H1 (cell line): ENCODE results near the gene SLC9A4. TPM values are rescaled to one million over a fixed set of nuclear protein-coding genes. Genes with fewer than 3 reads are reported as not detected.

ENCODE experiments used
- CTCF ChIA-PET: fragments of 300-600 bp; sonication (Branson Sonifier 250); formaldehyde crosslinking; loops from one replicate; lab custom pipeline; 2021; ENCODE audit not compliant: partially characterized antibody; lab: Charles Lee
- POLR2A ChIA-PET: fragments of 300-600 bp; sonication (Branson Sonifier 250); formaldehyde crosslinking; loops from one replicate; lab custom pipeline; 2021; ENCODE audit warnings: inconsistent platforms; ENCODE audit not compliant: partially characterized antibody; lab: Charles Lee
- DNase-seq, 2 experiments: peaks; one replicate each; pipeline versions ENCODE4 v3.0.0 to v3.0.0-alpha.2; 2010 to 2022; ENCODE audit warnings: low spot score in 2 of 2, low read depth in 1 of 2, mixed read lengths in 1 of 2
- FAIRE-seq: peaks from 2 replicates; lab custom pipeline; 2011; peaks lifted over from hg19 to GRCh38; lab: Jason Lieb, UNC
- H2AFZ ChIP-seq: 2 replicates; pipeline ENCODE4 v1.8.1; 2012; ENCODE audit warnings: low read length, inconsistent platforms
- H2AK5ac ChIP-seq: 2 replicates; pipeline ENCODE4 v1.6.1; 2013; ENCODE audit warnings: low read depth, low read length
- H2BK120ac ChIP-seq: replicated peaks from 2 replicates; pipeline ENCODE3; 2013; ENCODE audit warnings: low read depth, low read length, inconsistent platforms
- H2BK12ac ChIP-seq: 2 replicates; pipeline ENCODE4 v1.6.1; 2013; ENCODE audit warnings: low read depth, low read length
- H2BK15ac ChIP-seq: 2 replicates; pipeline ENCODE4 v1.6.1; 2013; ENCODE audit warnings: low read length
- H2BK20ac ChIP-seq: 2 replicates; pipeline ENCODE4 v1.6.1; 2013; ENCODE audit warnings: low read length
- H2BK5ac ChIP-seq: 2 replicates; pipeline ENCODE4 v1.6.1; 2013; ENCODE audit warnings: low read depth, low read length
- H3K14ac ChIP-seq: 2 replicates; pipeline ENCODE4 v1.6.1; 2013; ENCODE audit warnings: inconsistent platforms; ENCODE audit not compliant: insufficient read length
- H3K18ac ChIP-seq: 2 replicates; pipeline ENCODE4 v1.6.1; 2013; ENCODE audit warnings: low read length; ENCODE audit errors: extremely low read depth
- H3K23ac ChIP-seq: 2 replicates; pipeline ENCODE4 v1.6.1; 2013; ENCODE audit warnings: inconsistent platforms; ENCODE audit not compliant: insufficient read length
- H3K23me2 ChIP-seq: 2 replicates; pipeline ENCODE4 v1.6.1; 2013; ENCODE audit warnings: low read depth, low read length
- H3K27ac ChIP-seq: 2 replicates; pipeline ENCODE4 v1.6.1; 2011; ENCODE audit warnings: low read depth, low read length, inconsistent platforms
- H3K27me3 ChIP-seq, 4 experiments: replicated peaks in 1 of 4; 1 replicate in 1 of 4; 2 replicates in 3 of 4; pipeline versions ENCODE4 v1.6.1 to v1.8.1; 2011 to 2013; ENCODE audit warnings: low read length in 3 of 4, mild to moderate bottlenecking in 3 of 4, inconsistent platforms in 2 of 4, mixed read lengths in 2 of 4, moderate library complexity in 1 of 4; ENCODE audit not compliant: control insufficient read depth in 3 of 4, insufficient read depth in 3 of 4; ENCODE audit errors: extremely low read depth in 1 of 4
- H3K36me3 ChIP-seq, 4 experiments: 2 replicates each; pipeline versions ENCODE4 v1.6.1 to v1.8.1; 2011 to 2013; ENCODE audit warnings: mild to moderate bottlenecking in 4 of 4, low read length in 3 of 4, moderate library complexity in 2 of 4, control low read depth in 1 of 4, inconsistent platforms in 1 of 4; ENCODE audit not compliant: insufficient read depth in 4 of 4, control insufficient read depth in 2 of 4
- H3K4ac ChIP-seq: replicated peaks from 2 replicates; pipeline ENCODE3; 2013; ENCODE audit warnings: low read length, low read depth, mixed read lengths, inconsistent platforms; ENCODE audit not compliant: insufficient read length
- H3K4me1 ChIP-seq, 4 experiments: replicated peaks in 1 of 4; 1 replicate in 1 of 4; 2 replicates in 3 of 4; pipeline versions ENCODE4 v1.6.1 to v1.8.1; 2011 to 2013; ENCODE audit warnings: low read length in 3 of 4, inconsistent platforms in 2 of 4, mixed read lengths in 1 of 4; ENCODE audit not compliant: insufficient read depth in 4 of 4, control insufficient read depth in 3 of 4
- H3K4me2 ChIP-seq, 2 experiments: 2 replicates each; pipeline versions ENCODE4 v1.6.1 to v1.8.1; 2011 to 2013; ENCODE audit warnings: low read depth in 2 of 2, low read length in 2 of 2, control low read depth in 1 of 2, inconsistent platforms in 1 of 2, mild to moderate bottlenecking in 1 of 2; ENCODE audit not compliant: insufficient read depth in 1 of 2
- H3K4me3 ChIP-seq, 4 experiments: fragments of 200-600, 300-600 bp in 1 of 4; sonication (generic), shearing (Covaris generic), sonication (Bioruptor Twin) in 1 of 4; 2 replicates each; pipeline versions ENCODE4 v1.5.1 to v1.8.1; 2011 to 2016; ENCODE audit warnings: low read length in 4 of 4, low read depth in 3 of 4, control low read depth in 2 of 4, inconsistent platforms in 2 of 4, mild to moderate bottlenecking in 2 of 4, mixed read lengths in 1 of 4, moderate library complexity in 1 of 4; ENCODE audit not compliant: insufficient read depth in 2 of 4; ENCODE audit errors: extremely low read depth in 1 of 4
- H3K56ac ChIP-seq: replicated peaks from 2 replicates; pipeline ENCODE3; 2013; ENCODE audit warnings: low read depth, mild to moderate bottlenecking, mixed read lengths, low read length, inconsistent platforms; ENCODE audit not compliant: insufficient read length
- H3K79me1 ChIP-seq: 2 replicates; pipeline ENCODE4 v1.6.1; 2013; ENCODE audit warnings: low read depth, low read length, control low read depth
- H3K79me2 ChIP-seq, 2 experiments: 2 replicates each; pipeline versions ENCODE4 v1.6.1 to v1.8.1; 2012 to 2013; ENCODE audit warnings: low read length in 2 of 2, mild to moderate bottlenecking in 2 of 2, inconsistent platforms in 1 of 2; ENCODE audit not compliant: insufficient read depth in 2 of 2, control insufficient read depth in 1 of 2
- H3K9ac ChIP-seq, 4 experiments: replicated peaks in 1 of 4; 1 replicate in 1 of 4; 2 replicates in 3 of 4; pipeline versions ENCODE4 v1.6.1 to v1.8.1; 2011 to 2013; ENCODE audit warnings: low read depth in 3 of 4, low read length in 3 of 4, control low read depth in 2 of 4, mild to moderate bottlenecking in 2 of 4, moderate library complexity in 2 of 4, inconsistent platforms in 1 of 4; ENCODE audit errors: extremely low read depth in 1 of 4
- H3K9me3 ChIP-seq, 2 experiments: 2 replicates each; pipeline versions ENCODE4 v1.6.1 to v1.8.1; 2012 to 2013; ENCODE audit warnings: mild to moderate bottlenecking in 2 of 2, moderate library complexity in 2 of 2, control low read depth in 1 of 2, inconsistent platforms in 1 of 2, low read depth in 1 of 2, low read length in 1 of 2, mixed read lengths in 1 of 2; ENCODE audit not compliant: insufficient read depth in 2 of 2
- H4K20me1 ChIP-seq, 2 experiments: replicated peaks in 1 of 2; 2 replicates each; pipeline versions ENCODE3 to v1.8.1; 2011 to 2013; ENCODE audit warnings: inconsistent platforms in 2 of 2, low read length in 2 of 2, mild to moderate bottlenecking in 1 of 2; ENCODE audit not compliant: insufficient read depth in 2 of 2, control insufficient read depth in 1 of 2
- H4K5ac ChIP-seq: 2 replicates; pipeline ENCODE4 v1.6.1; 2013; ENCODE audit warnings: low read length, low read depth, mixed read lengths, inconsistent platforms; ENCODE audit not compliant: insufficient read length
- H4K8ac ChIP-seq: 2 replicates; pipeline ENCODE4 v1.8.0; 2013; ENCODE audit warnings: mild to moderate bottlenecking, moderate library complexity, low read length, inconsistent platforms; ENCODE audit not compliant: insufficient read depth; ENCODE audit errors: extremely low read depth
- H4K91ac ChIP-seq: replicated peaks from 2 replicates; pipeline ENCODE3; 2013; ENCODE audit warnings: low read length, mixed read lengths, inconsistent platforms; ENCODE audit not compliant: insufficient read length
- SP1 ChIP-seq: IDR thresholded peaks from 2 replicates; pipeline ENCODE4 v1.6.1; 2011; ENCODE audit warnings: low read depth, low read length
- WGBS, 2 experiments: shearing (Covaris generic) in 1 of 2; methylation state at CpG; one replicate each; pipeline versions ENCODE4 v1.1.6 to v1.1.7; 2013 to 2015; ENCODE audit warnings: low lambda C conversion rate in 2 of 2, mixed read lengths in 2 of 2, inconsistent platforms in 1 of 2, low coverage in 1 of 2, missing lambda C conversion rate in 1 of 2; ENCODE audit not compliant: insufficient replicate concordance in 2 of 2, insufficient coverage in 1 of 2, insufficient read length in 1 of 2; ENCODE audit errors: extremely low coverage in 1 of 2, missing lambda C conversion rate in 1 of 2; 5-methylcytosine and 5-hydroxymethylcytosine counted together
- polyA plus RNA-seq, 7 experiments: library from polyadenylated mRNA; depleted of rRNA in 3 of 7; stranded (reverse) in 5 of 7; unstranded in 2 of 7; fragments of >200 nt in 5 of 7; fragments of 200-250 nt in 2 of 7; gene quantifications; 1 replicate in 5 of 7; 2 replicates in 1 of 7; 4 replicates in 1 of 7; pipeline versions ENCODE4 v1.2.1 to v1.2.3, GENCODE V29; 2011 to 2013; ENCODE audit warnings: missing spikeins in 2 of 7, mixed read lengths in 2 of 7
- total RNA-seq: library from RNA; stranded (reverse); fragmentation: NEBNext Ultra II Directional; extraction: Animal tissue kit (Norgen Biotek cat#: 25700); gene quantifications from 2 replicates; pipeline ENCODE4 v1.2.1, GENCODE V29; 2021

SLC9A4 gene
- total and polyA plus RNA-seq, 2 of the 8 experiments (the other 6 are each of a cell fraction or from before 2014, with no cell fraction given): not detected

DNA sequence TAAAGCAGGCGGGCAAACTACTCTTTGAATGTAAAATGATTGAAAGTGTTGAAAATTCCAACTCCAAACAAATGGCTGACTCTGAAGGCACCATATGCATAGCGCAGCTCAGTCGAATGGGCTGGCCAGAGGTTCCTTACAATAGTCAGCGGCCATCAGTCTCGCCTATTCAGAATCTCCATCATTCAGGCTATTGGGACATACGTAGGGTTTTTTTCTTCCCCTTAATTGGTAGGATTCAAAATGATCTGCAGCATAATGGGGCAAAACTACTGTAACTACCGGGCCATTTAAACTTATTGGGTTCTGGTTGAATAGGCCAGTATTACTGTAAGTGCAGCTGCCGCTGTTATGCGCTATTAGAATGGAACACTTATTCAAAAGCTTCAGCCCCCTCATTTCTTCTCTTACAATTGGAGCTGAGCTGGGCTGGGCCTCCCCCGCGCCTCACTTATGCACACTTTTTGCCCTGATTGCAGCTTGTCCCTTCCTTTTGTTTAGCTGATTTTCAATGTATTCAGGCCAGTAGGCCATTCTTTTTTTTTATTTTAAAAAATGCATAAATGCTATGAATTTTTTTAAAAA, 40.4 kb downstream of the SLC9A4 start:
- Histone ChIP-seq H2AFZ (no peak overlapping the region), H4K91ac (no peak overlapping the region), H2BK15ac (no peak overlapping the region), H3K36me3 (no peaks in the 10 kb centered on the region), H4K20me1 (no peaks in the 10 kb centered on the region), H3K27me3 (peaks cover 0 to 2% (median 0%) of the 10 kb centered on the region in 4 experiments; a peak in 2 of 7 replicates), H3K4me2 (no peak overlapping the region), H3K79me2 (no peaks in the 10 kb centered on the region), H2BK20ac (no peak overlapping the region), H3K23ac (no peak overlapping the region), H3K9ac (no peak overlapping the region), H3K4ac (no peak overlapping the region), H4K8ac (no peak overlapping the region), H3K18ac (no peak overlapping the region), H2BK12ac (no peak overlapping the region), H2AK5ac (no peak overlapping the region), H3K4me1 (no peaks in the 10 kb centered on the region; a peak in 1 of 7 replicates), H3K23me2 (no peaks in the 10 kb centered on the region), H3K9me3 (no peaks in the 10 kb centered on the region), H3K4me3 (no peak overlapping the region), H3K79me1 (no peaks in the 10 kb centered on the region), H3K14ac (no peak overlapping the region), H3K27ac (no peak overlapping the region), H2BK5ac (no peak overlapping the region), H4K5ac (no peak overlapping the region), H2BK120ac (no peak overlapping the region), H3K56ac (no peak overlapping the region)
- WGBS, 2 experiments: 94% methylated on average over 11 of the region's 11 CpGs; no CpG with 5 or more reads in 1 of the 2 experiments
- FAIRE-seq: no peak
- CTCF ChIA-PET: interaction anchor here (0.6 to 2.1 kb wide), 8 partner anchors 39 to 1434 kb away, joined by 3 to 8 read pairs (median 4); partner anchors contain the start of gene SLC9A4
- no peak for DNase-seq
- TF ChIP-seq SP1: no peak
- POLR2A ChIA-PET: no interaction called here
